ENCODE measurements around the gene SRSF8.
A peak's percentile ranks its signal among the peaks of the same experiment; 100 is the strongest.

The SRSF8 gene

DNA sequence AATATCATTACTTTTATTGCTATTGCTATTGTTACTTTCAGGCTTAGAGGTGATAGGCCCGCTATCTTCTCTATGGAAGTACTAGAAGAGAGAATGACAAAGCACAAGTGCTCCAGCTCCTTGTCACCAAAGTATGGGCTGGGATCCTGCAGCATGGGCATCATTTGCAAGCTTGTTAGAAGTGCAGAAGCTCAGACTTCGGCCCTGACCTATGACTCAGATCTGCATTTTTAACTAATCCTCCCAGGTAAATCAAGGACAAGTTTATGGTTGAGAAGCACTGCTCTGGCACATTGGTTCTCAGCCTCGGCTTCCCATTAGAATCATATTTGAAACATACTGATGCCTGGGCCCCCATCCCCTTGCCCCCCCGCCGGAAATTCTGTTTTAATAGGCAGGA is 14.3 kb downstream of the SRSF8 start:
- TF ChIP-seq, protein P1, sequence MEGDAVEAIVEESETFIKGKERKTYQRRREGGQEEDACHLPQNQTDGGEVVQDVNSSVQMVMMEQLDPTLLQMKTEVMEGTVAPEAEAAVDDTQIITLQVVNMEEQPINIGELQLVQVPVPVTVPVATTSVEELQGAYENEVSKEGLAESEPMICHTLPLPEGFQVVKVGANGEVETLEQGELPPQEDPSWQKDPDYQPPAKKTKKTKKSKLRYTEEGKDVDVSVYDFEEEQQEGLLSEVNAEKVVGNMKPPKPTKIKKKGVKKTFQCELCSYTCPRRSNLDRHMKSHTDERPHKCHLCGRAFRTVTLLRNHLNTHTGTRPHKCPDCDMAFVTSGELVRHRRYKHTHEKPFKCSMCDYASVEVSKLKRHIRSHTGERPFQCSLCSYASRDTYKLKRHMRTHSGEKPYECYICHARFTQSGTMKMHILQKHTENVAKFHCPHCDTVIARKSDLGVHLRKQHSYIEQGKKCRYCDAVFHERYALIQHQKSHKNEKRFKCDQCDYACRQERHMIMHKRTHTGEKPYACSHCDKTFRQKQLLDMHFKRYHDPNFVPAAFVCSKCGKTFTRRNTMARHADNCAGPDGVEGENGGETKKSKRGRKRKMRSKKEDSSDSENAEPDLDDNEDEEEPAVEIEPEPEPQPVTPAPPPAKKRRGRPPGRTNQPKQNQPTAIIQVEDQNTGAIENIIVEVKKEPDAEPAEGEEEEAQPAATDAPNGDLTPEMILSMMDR (IDR thresholded peaks at IDR 0.05) = no peak
- H3K27ac ChIP-seq = peak overlapping the region; percentile 61 to 86

DNA sequence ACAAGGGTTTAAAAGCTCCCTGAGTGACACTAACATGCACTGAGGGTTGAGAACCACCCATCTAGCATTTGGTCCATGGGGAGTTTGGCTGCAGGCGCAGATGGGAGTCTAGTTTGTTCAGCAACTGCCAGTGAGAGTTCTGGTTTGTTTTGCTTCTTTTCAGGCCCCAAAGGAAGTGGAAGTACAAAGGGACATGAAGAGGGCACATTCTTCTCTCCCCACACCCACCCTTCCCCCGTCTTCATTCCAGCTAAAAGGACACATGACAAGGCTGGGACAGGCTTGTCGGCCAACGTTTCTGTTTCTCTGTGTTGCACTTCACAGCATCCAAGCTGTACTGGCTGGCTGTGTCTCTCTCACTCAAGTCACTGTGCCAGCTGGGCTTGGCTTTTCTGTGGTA is 14.7 kb downstream of the SRSF8 start:
- TF ChIP-seq, protein P1 (IDR thresholded peaks at IDR 0.05) = no peak
- DNase-seq (ENCODE audit: low spot score) = peak; percentile 91
- Histone ChIP-seq H3K4me3 (peak overlapping the region; percentile 24), H3K27ac (peak overlapping the region; percentile 61 to 86)

More for the DNA sequence above, 14.3 kb downstream of the SRSF8 start:
- peak overlapping the region; percentile 24 for H3K4me3 ChIP-seq
- no peak for DNase-seq (ENCODE audit: low spot score)

DNA sequence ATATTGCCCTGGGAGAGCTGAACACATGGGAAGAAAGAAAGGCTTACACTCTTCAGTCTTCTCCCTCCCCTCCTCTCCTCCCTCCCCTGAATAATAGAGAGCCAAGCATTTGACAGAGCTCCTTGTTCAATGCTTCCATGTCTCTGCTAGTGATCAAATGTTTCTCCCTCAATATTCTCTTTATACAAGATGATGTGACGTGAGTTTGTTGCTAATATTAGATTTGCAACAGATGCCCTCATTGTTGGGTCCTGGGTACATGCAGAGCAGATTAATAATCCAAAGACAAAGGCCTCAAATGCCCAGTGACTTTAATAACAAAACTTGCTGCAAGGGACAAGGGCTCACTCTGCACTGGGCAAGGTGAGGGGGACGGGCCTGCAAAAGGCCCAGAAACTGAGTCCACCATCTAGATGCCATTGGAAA is 15.9 kb downstream of the SRSF8 start:
- DNase-seq (ENCODE audit: low spot score) = no peak
- TF ChIP-seq, protein P1 (IDR thresholded peaks at IDR 0.05) = no peak
- H3K27ac ChIP-seq = peak overlapping the region; percentile 61 to 86
- no peak overlapping the region for H3K4me3 ChIP-seq

DNA sequence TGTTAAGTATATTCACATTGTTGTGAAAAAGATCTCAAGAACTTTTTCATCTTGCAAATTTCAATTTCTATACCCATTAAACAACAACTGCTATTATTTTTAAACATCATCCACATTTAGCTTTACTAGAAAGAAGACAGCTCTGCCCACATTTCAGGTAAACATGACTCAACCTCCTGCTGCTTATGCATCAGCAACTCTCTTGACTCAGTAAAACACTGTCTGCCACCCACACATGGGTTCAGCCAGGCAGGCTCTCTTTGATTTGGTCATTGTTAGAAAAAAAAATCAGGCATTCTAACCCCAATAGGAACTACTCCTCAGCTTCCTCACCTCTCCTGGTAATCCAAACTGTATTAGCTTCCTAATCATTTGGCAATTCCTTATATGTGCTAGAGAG is 17.8 kb downstream of the SRSF8 start:
- TF ChIP-seq, protein P1 (IDR thresholded peaks at IDR 0.05) = no peak
- no peak overlapping the region for H3K4me3 ChIP-seq
- H3K27ac ChIP-seq = no peak overlapping the region
- no peak for DNase-seq (ENCODE audit: low spot score)

DNA sequence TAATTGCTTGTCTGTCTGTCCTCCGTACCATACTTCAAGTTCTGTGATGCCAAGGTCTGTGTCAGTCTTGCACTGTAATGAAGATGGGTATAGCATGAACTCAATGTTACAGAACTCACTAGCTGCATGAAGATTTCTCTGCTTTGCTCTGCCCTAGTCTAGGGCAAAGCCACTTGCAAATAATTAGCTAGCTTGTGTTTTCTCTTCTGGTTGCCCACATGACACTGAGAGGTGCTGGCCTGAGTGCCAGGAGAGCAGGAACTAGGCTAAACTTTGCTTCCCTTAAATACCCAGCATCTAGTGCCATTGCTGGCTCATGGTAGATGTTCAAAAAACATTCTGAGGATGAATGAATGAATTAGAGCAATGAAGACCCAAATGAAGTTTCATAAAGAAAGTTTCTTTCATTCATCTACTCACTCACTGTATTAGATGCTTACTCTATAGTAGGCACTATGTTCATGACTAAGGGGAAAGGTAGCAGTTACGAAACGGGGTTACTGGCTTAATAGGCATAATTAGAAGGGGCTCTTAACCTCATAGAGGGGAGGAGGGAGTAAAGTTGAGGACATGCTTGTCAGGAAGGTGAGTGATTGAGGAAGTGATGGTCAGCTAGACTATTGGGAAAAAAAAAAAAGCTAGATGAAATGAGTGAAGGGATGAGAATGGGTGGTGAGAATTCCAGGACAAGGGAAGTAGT is 18.5 kb downstream of the SRSF8 start:
- DNase-seq (ENCODE audit: low spot score) = no peak
- no peak overlapping the region for H3K27ac ChIP-seq
- TF ChIP-seq, protein P1 (IDR thresholded peaks at IDR 0.05) = no peak

DNA sequence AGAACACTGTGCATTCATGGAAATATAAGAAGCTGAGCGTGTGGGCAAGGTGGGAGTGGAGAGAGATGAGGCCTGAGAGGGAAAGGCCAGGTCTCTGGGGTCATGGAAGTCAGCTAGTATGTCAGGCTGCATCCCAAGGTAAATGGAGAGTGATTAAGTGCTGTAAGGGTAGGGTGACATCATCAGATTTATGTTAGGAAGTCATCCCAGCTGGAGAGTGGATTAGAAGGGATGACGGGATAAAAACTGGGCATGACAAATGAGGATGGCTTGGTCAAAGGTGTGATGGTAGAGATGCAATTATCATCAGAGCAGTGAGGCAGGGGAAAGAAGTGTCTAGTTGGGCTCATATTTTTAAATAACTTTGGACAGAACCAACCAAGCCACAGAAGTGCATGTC is 19.4 kb downstream of the SRSF8 start:
- TF ChIP-seq, protein P1 (IDR thresholded peaks at IDR 0.05) = no peak
- H3K27ac ChIP-seq = no peak overlapping the region
- no peak overlapping the region for H3K4me3 ChIP-seq
- DNase-seq (ENCODE audit: low spot score) = no peak

More for the DNA sequence above, 18.5 kb downstream of the SRSF8 start:
- no peak overlapping the region for H3K4me3 ChIP-seq

All from coronary artery (tissue), 2 donors.